ENCODE data around the gene UFD1.
A peak's percentile ranks its signal among the peaks of the same experiment; 100 is the strongest.

UFD1 gene

GRCh38 chr22:19478901-19479354, at the start of gene UFD1:
Gene UFD1 (minus strand): TSS chr22:19479193. CDS start chr22:19479085, 108 bp downstream.
- peak; percentile 77 for DNase-seq

GRCh38 chr22:19527861-19528417, 48.9 kb upstream of the UFD1 start:
- no peak for DNase-seq

- DNase-seq = no peak
Observed at GRCh38 chr22:19527321-19527721, 48.3 kb upstream of the UFD1 start.

- DNase-seq = no peak
Observed at GRCh38 chr22:19526702-19527111, 47.7 kb upstream of the UFD1 start.

GRCh38 chr22:19526076-19526701, 47.2 kb upstream of the UFD1 start:
- DNase-seq = no peak

- no peak for DNase-seq
Observed at GRCh38 chr22:19525666-19526065, 46.7 kb upstream of the UFD1 start.

GRCh38 chr22:19525116-19525660, 46.2 kb upstream of the UFD1 start:
- DNase-seq = no peak

GRCh38 chr22:19524170-19525115, 45.5 kb upstream of the UFD1 start, which contains the start of gene CLDN5:
Gene CLDN5 (minus strand): TSS chr22:19524410. CDS start chr22:19524255, 155 bp downstream.
- DNase-seq = no peak

- DNase-seq = no peak
Observed at GRCh38 chr22:19523240-19524169, 44.5 kb upstream of the UFD1 start.

GRCh38 chr22:19522881-19523239, 43.9 kb upstream of the UFD1 start:
- DNase-seq = no peak

- peak; percentile 60 for DNase-seq
Observed at GRCh38 chr22:19522190-19522880, 43.3 kb upstream of the UFD1 start.

- no peak for DNase-seq
Observed at GRCh38 chr22:19520566-19521305, 41.7 kb upstream of the UFD1 start.

- no peak for DNase-seq
Observed at GRCh38 chr22:19520007-19520406, 41.0 kb upstream of the UFD1 start.

GRCh38 chr22:19519041-19519926, 40.3 kb upstream of the UFD1 start:
- DNase-seq = no peak

- DNase-seq = no peak
Observed at GRCh38 chr22:19518635-19519034, 39.6 kb upstream of the UFD1 start.

GRCh38 chr22:19517919-19518611, 39.1 kb upstream of the UFD1 start:
- no peak for DNase-seq

- DNase-seq = no peak
Observed at GRCh38 chr22:19517171-19517500, 38.1 kb upstream of the UFD1 start.

- DNase-seq = no peak
Observed at GRCh38 chr22:19516378-19517170, 37.6 kb upstream of the UFD1 start.

Measured in NCI-H774 (cell line).